ENCODE measurements around the gene CALHM5.
A peak's percentile ranks its signal among the peaks of the same experiment; 100 is the strongest.

CALHM5 gene

GRCh38 chr6:116533233-116533957 is 22.0 kb downstream of the CALHM5 start (continued):
- TF ChIP-seq ZNF26 (tag by site-specific recombination; IDR thresholded peaks at IDR 0.05) = no peak
- no peak for TF ChIP-seq ZNF621 (tag by site-specific recombination; IDR thresholded peaks at IDR 0.05)
- TF ChIP-seq GLI2 (tag by site-specific recombination; IDR thresholded peaks at IDR 0.05; ENCODE audit: borderline replicate concordance, low read depth) = no peak
- TF ChIP-seq ZNF341 (tag by site-specific recombination; IDR thresholded peaks at IDR 0.05; ENCODE audit: low read depth) = no peak
- TF ChIP-seq ZNF302 (tag by site-specific recombination; IDR thresholded peaks at IDR 0.05; ENCODE audit: low read depth) = no peak
- 0 out of 2 replicates have a peak, but pooled peaks have one; percentile 21 for TF ChIP-seq ZIC2 (tag by site-specific recombination; IDR thresholded peaks at IDR 0.05)
- TF ChIP-seq ZFHX2 (tag by site-specific recombination; conservative IDR thresholded peaks at IDR 0.05) = no peak
- peak; percentile 78 for TF ChIP-seq CTCF (tag by site-specific recombination; IDR thresholded peaks at IDR 0.05)
- no peak for TF ChIP-seq KLF8 (tag by site-specific recombination; IDR thresholded peaks at IDR 0.05)
- no peak for TF ChIP-seq BCL6B (tag by site-specific recombination; IDR thresholded peaks at IDR 0.05)
- TF ChIP-seq ZNF658 (tag by site-specific recombination; IDR thresholded peaks at IDR 0.05) = no peak
- no peak for TF ChIP-seq ZBTB11 (tag by site-specific recombination; conservative IDR thresholded peaks at IDR 0.05; ENCODE audit: low read depth)
- TF ChIP-seq WT1 (tag by site-specific recombination; IDR thresholded peaks at IDR 0.05) = no peak
- TF ChIP-seq ZNF18 (tag by site-specific recombination; IDR thresholded peaks at IDR 0.05) = no peak
- TF ChIP-seq SP7 (tag by site-specific recombination; IDR thresholded peaks at IDR 0.05) = no peak
- peak; percentile 67; the same call in 1 of the 2 replicates for TF ChIP-seq ZFP69B (tag by site-specific recombination; IDR thresholded peaks at IDR 0.05)
- peak; percentile 58; the same call in 1 of the 2 replicates for TF ChIP-seq ZNF692 (tag by site-specific recombination; IDR thresholded peaks at IDR 0.05)
- TF ChIP-seq ZNF19 (tag by site-specific recombination; IDR thresholded peaks at IDR 0.05; ENCODE audit: low read depth) = no peak
- no peak for TF ChIP-seq ZFP3 (tag by site-specific recombination; IDR thresholded peaks at IDR 0.05; ENCODE audit: low read depth)
- no peak for TF ChIP-seq ZNF211 (tag by site-specific recombination; IDR thresholded peaks at IDR 0.05; ENCODE audit: low read depth)
- TF ChIP-seq ZNF280C (tag by site-specific recombination; IDR thresholded peaks at IDR 0.05) = no peak
- TF ChIP-seq TRIM28 (IDR thresholded peaks at IDR 0.05; ENCODE audit: borderline replicate concordance, low read length) = no peak
- TF ChIP-seq ZNF76 (tag by site-specific recombination; IDR thresholded peaks at IDR 0.05; ENCODE audit: borderline replicate concordance, low read depth) = no peak
- no peak for TF ChIP-seq ZBTB44 (tag by site-specific recombination; IDR thresholded peaks at IDR 0.05)
